ENCODE results near the gene DLG2. TPM values are rescaled to one million over a fixed set of nuclear protein-coding genes. Genes with fewer than 3 reads are reported as not detected.

DLG2 gene
- total and polyA plus RNA-seq, 2 donors (not counting 3 experiments of a cell fraction or from before 2014, with no cell fraction given), result 0.15 to 1.1 TPM

GRCh38 chr11:84828616-84829015 lies 798.5 kb downstream of the DLG2 start:
- Histone ChIP-seq H3K4me3 (replicated peaks in 1 of 3; ENCODE audit: insufficient read depth in 1 of 3, low read depth in 1 of 3, low read length in 3 of 3) (no peak overlapping the region), H3K4me2 (ENCODE audit: insufficient read depth, low read length) (no peak overlapping the region), H3K36me3 (ENCODE audit: control insufficient read depth in 2 of 2, extremely low read depth in 1 of 2, insufficient read depth in 2 of 2, low read length in 2 of 2) (no peaks in the 10 kb centered on the region), H3K4me1 (ENCODE audit: control insufficient read depth, extremely low read depth, insufficient read depth, low read length) (no peaks in the 10 kb centered on the region), H3K9ac (replicated peaks; ENCODE audit: extremely low read depth, insufficient read depth, low read length) (no peak overlapping the region), H3K27ac (ENCODE audit: insufficient read depth, low read depth, low read length) (no peak overlapping the region), H3K9me1 (replicated peaks; ENCODE audit: control insufficient read depth, extremely low read depth, insufficient read depth, low read length) (no peaks in the 10 kb centered on the region), H3K9me3 (replicated peaks; ENCODE audit: control insufficient read depth, insufficient read depth, low read length) (no peaks in the 10 kb centered on the region), H3K79me2 (ENCODE audit: control insufficient read depth, insufficient read depth, low read length) (no peaks in the 10 kb centered on the region), H2AFZ (ENCODE audit: low read depth, low read length) (no peak overlapping the region), H3K27me3 (ENCODE audit: control insufficient read depth in 2 of 2, insufficient read depth in 2 of 2, low read length in 2 of 2) (no peaks in the 10 kb centered on the region), H4K20me1 (replicated peaks; ENCODE audit: control insufficient read depth, extremely low read depth, insufficient read depth, low read length) (no peaks in the 10 kb centered on the region)
- TF ChIP-seq CTCF (IDR thresholded peaks at IDR 0.05; ENCODE audit: extremely low read depth in 1 of 2, insufficient read depth in 1 of 2, low read depth in 1 of 2, low read length in 2 of 2) (no peak), POLR2AphosphoS5 (IDR thresholded peaks at IDR 0.05; ENCODE audit: insufficient read depth, low read depth, low read length) (no peak), MYC (IDR thresholded peaks at IDR 0.05; ENCODE audit: low read depth, low read length) (no peak), EZH2 (IDR thresholded peaks at IDR 0.05; ENCODE audit: borderline replicate concordance, low read depth, low read length, severe bottlenecking) (no peak), MAX (IDR thresholded peaks at IDR 0.05; ENCODE audit: insufficient read depth, insufficient read length) (no peak), GATA2 (IDR thresholded peaks at IDR 0.05; ENCODE audit: insufficient read depth, insufficient read length, low read depth, low read length) (no peak)
- FAIRE-seq (no peak), DNase-seq (ENCODE audit: low read depth, low spot score) (no peak)
- POLR2A ChIA-PET, result no interaction called here
- intact Hi-C loops (cut with micrococcal nuclease), result no loop called here
- no TSS peak for BruUV-seq (replicated peaks)
- dilution Hi-C loops (cut with MboI; ENCODE audit: extremely low pct_ligation_motif_present, low sequenced_read_pairs), result no loop called here
- CTCF ChIA-PET, result no interaction called here
